KOPT-K1 (cell line): ENCODE data around the gene ATXN1.

Experiments used
- H3K27ac ChIP-seq: fragments of 200-600 bp; sonication (generic); 2 replicates; pipeline ENCODE4 v1.5.1; 2016; ENCODE audit warnings: antibody characterized with exemption, mild to moderate bottlenecking, low read depth, low read length; ENCODE audit not compliant: poor library complexity, severe bottlenecking
- H3K36me3 ChIP-seq: fragments of 200-600 bp; sonication (generic); 2 replicates; pipeline ENCODE4 v1.5.1; 2017; ENCODE audit warnings: antibody characterized with exemption, mild to moderate bottlenecking, low read length, moderate library complexity; ENCODE audit not compliant: insufficient read depth
- H3K9me3 ChIP-seq: fragments of 200-600 bp; sonication (generic); 2 replicates; pipeline ENCODE4 v1.5.1; 2017; ENCODE audit warnings: antibody characterized with exemption, low read length, mild to moderate bottlenecking; ENCODE audit not compliant: insufficient read depth, poor library complexity, severe bottlenecking

ATXN1 gene

GRCh38 chr6:16258709-16259075 is 502.6 kb downstream of the ATXN1 start:
- Histone ChIP-seq H3K27ac (no peak overlapping the region), H3K9me3 (no peaks in the 10 kb centered on the region), H3K36me3 (no peaks in the 10 kb centered on the region)

DNA sequence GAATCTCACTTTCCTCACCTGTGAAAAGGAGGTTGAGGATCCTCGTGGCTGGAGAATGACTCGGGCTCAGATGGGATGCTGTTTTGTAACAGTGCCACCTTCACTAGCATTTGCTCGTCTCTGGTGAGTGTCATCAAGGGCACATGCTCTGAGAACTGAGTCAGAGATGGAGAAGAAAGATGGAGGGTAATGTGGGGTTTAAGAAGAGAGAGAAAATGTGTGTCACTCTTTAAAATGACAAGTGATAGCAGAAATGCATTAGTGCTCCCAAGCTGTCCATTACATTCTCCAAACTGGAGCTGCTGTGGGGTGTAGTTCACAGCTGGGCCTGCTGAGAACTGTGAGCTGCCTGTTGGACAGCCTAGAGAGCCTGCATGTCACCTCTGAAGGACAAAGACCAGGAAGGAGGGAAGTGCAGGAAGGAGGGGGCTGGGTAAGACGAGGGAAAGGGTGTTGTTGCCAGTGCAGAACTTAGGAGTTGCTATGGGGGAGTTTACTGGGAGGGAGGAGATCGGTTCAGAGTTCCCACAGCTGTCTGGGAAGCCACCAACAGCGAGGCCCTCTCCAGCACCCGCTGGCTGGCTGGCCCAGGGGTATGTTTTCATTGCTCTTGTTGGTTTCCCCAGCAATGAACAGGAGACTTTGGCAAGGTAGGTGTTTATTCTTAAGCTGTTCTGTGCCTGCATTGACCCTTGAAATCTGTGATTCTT is 503.1 kb downstream of the ATXN1 start:
- H3K27ac ChIP-seq = no peak overlapping the region
- H3K36me3 ChIP-seq = no peaks in the 10 kb centered on the region
- H3K9me3 ChIP-seq = no peaks in the 10 kb centered on the region

DNA sequence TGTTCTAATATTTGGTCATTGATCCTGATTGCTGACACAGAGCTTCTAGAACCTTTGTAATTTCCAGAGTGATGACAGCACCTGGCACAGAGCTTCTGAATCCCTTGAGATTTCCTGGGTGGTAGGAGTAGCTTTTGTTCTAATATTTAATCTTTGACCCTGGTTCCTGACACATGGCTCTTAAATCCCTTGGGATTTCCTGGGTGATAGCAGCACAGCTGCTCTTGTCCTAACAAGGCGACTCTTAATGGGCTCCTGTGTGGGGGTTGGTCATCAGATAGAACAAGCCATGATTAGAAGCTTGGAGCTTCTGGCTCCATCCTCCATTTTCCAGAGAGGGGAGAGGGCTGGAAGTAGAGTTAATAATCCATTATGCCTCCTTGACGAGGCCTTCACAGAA is 504.5 kb downstream of the ATXN1 start:
- Histone ChIP-seq H3K36me3 (no peaks in the 10 kb centered on the region), H3K9me3 (no peaks in the 10 kb centered on the region), H3K27ac (no peak overlapping the region)

- no peaks in the 10 kb centered on the region for H3K9me3 ChIP-seq
- no peaks in the 10 kb centered on the region for H3K36me3 ChIP-seq
- H3K27ac ChIP-seq = no peak overlapping the region
These were observed 506.7 kb downstream of the ATXN1 start for GRCh38 chr6:16254535-16254934.

DNA sequence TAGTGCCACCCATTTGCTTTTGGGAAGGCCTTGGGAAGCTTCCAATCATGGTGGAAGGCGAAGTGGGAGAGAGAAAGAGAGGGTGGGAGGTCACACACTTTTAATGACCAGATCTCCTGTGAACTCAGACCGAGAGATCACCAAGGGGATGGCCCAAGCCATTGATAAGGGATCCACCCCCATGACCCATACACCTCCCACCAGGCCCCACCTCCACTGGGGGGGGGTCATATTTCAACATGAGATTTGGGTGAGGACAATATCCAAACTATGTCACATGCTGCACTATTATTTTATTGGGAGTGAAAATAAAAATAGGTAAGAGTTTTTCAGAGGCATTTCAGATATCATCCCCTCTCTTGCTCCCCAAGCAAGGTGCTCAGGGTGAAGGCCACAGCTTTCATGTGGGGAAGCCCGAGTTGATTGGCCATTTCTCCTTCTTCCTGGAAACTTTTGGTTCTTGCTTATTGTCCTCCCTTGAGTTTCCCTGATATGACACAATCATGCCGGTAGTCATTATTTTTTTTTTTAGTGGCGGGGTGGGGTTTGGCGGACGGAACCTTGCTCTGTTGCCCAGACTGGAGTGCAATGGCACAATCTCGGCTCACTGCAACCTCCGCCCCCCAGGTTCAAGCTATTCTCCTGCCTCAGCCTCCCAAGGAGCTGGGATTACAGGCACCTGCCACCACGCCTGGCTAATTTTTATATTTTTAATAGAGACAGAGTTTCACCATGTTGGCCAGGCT is 507.7 kb downstream of the ATXN1 start:
- Histone ChIP-seq H3K9me3 (no peaks in the 10 kb centered on the region), H3K36me3 (no peaks in the 10 kb centered on the region), H3K27ac (no peak overlapping the region)

DNA sequence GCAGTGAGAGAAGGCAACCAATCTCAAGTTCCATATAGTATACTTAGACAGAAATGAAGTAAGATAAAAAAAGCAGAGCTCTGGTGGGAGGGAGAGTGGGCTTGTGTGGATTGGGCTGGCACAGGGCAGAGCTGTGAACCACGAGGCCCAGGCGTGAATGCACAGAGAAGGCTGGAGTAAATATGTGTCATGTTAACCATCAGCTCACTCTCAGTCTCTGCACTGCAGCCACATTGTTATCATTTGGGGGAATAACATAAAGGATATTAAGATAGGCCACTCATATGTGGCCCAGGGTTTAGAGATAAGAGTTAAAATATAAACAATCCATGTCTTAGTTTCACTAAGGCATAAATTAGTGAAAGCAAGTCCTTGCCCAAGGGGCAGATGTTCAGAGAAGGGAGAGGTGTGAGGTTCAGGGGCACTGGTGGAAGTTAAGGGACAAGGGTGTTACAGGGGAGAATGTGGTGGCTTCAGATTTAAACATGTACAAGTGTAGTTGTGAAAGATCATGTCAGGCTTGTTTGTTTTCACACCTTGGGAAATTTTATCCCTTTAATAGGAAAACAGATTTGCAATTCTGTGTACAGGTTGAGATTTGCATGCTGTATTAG is 508.5 kb downstream of the ATXN1 start:
- Histone ChIP-seq H3K27ac (no peak overlapping the region), H3K36me3 (no peaks in the 10 kb centered on the region), H3K9me3 (no peaks in the 10 kb centered on the region)

GRCh38 chr6:16251706-16252105 is 509.6 kb downstream of the ATXN1 start:
- Histone ChIP-seq H3K36me3 (no peaks in the 10 kb centered on the region), H3K27ac (no peak overlapping the region), H3K9me3 (no peaks in the 10 kb centered on the region)

GRCh38 chr6:16249971-16250370 is 511.3 kb downstream of the ATXN1 start:
- H3K27ac ChIP-seq = no peak overlapping the region
- no peaks in the 10 kb centered on the region for H3K9me3 ChIP-seq
- H3K36me3 ChIP-seq = no peaks in the 10 kb centered on the region
